Epithelial cell of prostate (primary cell): ENCODE data around the gene PPAT.
"Not testable (repeated sequence)": the region's sequence is repeated elsewhere in the genome, so short reads cannot be mapped to it uniquely, and the experiment has no call there.

Experiments used
- DNase-seq: peaks from one replicate; pipeline ENCODE4 v3.0.0-alpha.2; 2011; ENCODE audit warnings: low read depth, low spot score
- H3K27ac ChIP-seq: fragments of 450-650 bp; 2 replicates; pipeline ENCODE4 v1.5.1; 2017; ENCODE audit warnings: mild to moderate bottlenecking

The PPAT gene

DNA sequence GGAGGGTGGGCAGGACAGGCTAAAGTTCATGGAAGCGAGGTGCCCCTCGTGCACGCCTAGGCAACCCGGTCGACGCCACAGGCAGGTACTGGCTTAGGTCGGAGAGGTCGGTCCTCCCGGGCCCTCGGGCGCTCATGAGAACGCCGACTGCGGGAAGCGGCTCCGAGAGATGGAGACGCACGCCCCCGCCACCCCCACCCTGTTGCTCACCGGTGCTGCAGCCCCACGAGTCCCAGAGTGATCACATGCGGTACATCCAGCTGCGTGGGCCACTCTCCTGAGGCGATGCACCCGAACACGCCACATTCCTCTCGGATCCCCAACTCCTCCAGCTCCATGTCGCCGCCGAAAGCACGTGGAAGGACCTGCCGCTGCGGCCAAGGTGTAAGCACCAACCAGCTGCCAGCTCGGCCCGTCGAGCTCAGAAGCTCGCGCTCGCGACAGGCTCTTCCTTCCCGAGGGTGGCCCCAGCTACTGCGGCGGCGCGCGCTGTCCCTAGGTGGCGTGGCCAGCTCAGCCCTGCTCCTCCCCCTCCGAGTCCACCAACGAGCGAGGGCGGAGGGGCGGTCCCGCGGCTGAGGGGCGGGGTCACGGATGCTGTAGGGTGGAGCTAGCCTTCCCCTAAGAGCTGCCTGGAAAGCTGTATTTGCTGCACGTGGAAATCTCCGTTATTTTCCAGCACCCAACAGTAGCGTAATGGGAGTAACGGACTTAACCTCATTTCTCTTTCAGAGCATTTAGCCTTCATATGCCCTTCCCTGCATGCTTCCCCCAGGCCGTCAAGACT, at the start of gene PPAT:
TSS of gene PPAT (minus strand) at position 476 of the 787 bp plus-strand sequence. CDS start at position 338, 138 bp downstream.
- peak within 1 kb of the TSS; percentile 77 for H3K27ac ChIP-seq
- DNase-seq = peak; percentile 94

DNA sequence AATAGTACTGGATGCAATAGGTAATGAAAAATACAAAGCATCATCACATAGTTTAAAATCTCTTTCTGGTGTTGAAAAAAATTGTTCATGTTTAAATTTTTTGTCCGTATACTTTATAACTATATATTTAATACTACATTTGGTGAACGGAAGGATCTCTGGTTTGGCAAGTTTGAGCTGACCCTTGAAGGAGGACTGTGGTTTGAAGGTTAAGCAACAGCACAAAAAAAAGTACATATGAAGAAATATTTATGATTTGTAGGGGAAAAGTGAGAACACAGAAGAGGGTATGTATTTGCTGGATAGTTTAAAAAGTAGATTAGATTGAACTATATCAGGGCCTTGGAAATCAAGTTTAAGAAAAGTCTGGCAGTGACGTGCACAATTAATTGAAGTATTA, 45.3 kb upstream of the PPAT start:
- no peak overlapping the region for H3K27ac ChIP-seq
- DNase-seq = no peak

DNA sequence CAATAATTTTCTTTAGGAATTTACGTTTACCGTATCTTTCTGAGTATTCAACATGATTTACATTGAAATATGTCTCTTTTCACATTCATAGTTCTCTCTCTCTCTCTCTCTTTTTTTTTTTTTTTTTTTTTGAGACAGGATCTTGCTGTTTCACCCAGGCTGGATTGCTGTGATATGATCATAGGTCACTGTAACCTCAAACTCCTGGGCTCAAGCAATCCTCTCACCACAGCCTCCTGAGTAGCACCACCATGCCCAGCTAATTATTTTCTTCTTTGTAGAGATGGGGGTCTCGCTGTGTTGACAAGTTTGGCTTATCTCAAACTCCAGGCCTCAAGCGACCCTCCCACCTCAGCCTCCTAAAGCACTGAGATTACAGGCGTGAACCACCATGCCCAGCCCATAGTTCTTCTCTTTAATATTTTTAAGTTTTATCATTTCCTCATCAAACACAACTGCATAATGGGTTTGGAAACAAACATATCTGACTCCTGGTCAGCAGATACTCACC, 41.8 kb upstream of the PPAT start:
- DNase-seq = no peak
- H3K27ac ChIP-seq = no peak overlapping the region

DNA sequence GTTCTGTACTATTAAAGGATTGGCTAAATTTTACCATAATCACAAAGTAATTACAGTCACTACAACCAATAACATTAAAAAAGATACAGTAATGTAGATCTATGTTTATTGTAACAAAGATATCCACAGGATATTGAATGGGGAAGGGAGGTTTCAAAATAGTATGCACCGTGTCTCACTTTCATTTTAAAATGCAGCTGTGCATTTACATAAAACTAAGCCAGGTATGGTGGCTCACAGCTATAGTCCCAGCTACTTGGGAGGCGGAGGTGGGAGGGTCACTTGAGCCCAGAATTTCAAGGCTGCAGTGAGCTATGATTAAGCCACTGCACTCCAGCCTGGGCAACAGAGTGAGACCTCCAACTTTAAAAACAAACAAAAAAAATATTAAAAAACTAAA, 40.5 kb upstream of the PPAT start:
- no peak overlapping the region for H3K27ac ChIP-seq

DNA sequence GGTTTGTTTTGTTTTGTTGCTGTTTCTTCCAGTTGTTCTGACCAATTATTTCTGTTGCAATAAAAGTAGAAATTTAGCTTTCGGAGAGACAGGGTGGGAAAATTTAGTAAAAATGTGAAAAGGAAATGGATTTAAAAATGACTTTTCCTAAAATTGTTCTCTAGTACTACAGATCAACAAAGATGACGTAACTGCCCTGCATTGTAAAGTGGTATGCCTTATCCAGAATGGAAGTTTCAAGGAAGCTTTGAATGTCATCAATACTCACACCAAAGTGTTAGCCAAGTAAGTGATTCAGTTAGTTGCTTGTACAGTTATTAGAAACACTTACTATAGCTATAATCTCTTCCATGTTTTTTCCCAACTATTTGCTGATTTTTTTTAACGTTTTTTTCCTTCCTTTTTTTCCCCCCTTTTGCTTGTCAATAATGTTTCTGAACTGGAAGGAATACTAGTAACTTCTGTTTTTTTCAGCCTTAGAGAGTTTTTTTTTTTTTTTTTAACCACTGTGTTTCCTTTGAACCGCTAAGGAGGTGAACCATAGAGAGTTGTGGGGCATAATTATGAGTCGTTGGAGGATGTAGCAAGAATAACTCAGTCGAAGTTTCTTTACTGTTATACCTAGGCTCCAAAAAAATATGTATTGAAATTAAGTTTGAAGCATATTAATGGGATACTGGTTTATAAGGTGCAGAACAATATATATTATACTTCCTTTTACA, 34.2 kb upstream of the PPAT start:
- no peak overlapping the region for H3K27ac ChIP-seq
- no peak for DNase-seq

More for the DNA sequence above, 40.5 kb upstream of the PPAT start:
- DNase-seq = no peak

DNA sequence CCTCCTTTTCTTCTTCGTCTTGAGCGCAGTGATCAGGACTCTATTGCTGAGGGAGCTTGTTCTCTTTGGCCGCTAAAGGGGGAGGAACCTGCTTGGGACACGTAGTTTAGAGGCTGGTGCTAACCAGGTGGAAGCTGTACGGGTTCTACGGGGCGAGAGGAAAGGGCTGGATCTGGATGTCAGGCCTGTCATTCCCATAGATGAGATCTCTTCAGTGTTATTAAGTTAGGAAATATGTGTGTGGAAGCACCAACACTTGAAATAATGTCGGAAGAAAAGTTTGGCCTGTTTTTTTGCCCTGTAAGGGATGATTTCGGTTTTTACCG, 32.6 kb upstream of the PPAT start:
- peak overlapping the region; percentile 99 for H3K27ac ChIP-seq
- DNase-seq = no peak

DNA sequence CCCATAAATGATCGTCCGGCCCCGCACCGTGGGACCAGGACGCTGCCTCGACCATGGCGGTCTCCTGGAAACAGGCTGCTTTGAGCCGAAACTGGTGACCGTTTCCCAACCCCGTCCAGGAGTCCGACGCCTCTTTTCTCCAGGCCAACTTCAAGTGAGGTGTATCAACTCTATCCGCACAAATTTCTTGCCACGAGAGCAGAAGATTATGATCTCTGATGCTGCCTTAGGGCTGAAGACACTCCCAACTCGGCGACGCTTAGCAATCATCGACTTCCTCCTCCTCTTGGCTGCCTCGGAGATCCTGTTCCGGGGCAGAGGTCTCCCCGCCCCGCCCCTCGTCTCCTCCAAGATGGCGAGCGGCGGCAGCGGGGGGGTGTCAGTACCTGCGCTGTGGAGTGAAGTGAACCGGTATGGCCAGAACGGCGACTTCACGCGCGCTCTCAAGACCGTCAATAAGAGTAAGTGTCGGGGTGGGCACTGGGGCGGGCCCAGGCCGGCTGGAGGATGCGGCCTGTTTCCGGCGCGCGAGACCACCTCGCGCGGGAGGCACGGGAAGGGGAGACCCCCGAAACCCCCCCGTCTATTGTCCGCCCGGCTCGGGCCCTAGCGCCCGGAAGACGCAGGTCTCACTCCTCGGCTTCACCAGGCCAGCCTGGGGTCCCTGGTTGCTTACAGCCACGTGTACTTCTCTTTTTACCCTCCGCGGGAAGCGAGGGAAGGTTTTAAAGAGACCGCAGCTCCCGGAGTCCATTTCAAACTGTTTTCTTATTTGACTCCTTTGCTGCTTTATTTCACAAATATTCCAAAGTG, 32.1 kb upstream of the PPAT start, which contains the start of gene SRP72:
TSS of gene SRP72 (plus strand) at position 334 of the 813 bp plus-strand sequence. CDS start at position 353, 19 bp downstream.
- H3K27ac ChIP-seq = peak within 1 kb of the TSS; percentile 99

DNA sequence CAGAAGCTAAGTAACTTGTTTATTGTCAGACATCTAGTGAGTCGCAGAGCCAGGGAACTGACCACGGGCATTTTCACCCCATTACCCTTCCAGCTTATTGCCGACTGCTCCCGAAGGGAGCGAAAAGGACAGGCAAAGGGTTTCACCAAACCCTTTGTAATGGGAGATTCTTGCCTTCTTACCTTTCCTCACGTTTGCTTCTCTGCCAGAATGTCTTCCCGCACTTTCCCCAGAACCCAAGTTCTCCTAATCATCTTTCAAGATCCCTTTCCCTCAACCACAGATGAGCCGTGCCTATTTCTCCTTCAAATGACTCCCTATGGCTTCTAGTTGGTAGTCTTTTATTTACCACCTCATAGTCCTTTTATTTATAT, 31.5 kb upstream of the PPAT start:
- H3K27ac ChIP-seq = peak overlapping the region; percentile 99
- no peak for DNase-seq

More for the DNA sequence above, 32.1 kb upstream of the PPAT start, which contains the start of gene SRP72:
- peak; percentile 66 for DNase-seq

DNA sequence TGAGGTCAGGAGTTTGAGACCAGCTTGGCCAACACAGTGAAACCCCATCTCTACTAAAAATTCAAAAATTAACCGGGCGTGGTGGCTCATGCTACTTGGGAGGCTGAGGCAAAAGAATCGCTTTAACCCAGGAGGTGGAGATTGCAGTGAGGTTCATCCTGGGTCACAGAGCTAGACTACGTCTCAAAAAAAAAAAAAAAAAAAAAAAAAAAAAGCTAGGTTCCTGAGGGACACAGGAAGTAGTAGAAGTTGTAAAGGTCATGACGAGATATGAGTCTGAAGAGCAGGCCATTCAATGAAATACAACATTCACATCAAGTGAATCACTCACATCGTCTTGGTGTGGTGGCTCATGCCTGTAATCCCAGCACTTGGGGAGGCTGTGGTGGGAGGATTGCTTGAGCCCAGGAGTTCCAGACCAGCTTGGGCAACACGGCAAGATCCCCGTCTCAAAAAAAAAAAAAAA, 30.9 kb upstream of the PPAT start:
- DNase-seq = peak; percentile 26
- peak overlapping the region; percentile 99 for H3K27ac ChIP-seq

DNA sequence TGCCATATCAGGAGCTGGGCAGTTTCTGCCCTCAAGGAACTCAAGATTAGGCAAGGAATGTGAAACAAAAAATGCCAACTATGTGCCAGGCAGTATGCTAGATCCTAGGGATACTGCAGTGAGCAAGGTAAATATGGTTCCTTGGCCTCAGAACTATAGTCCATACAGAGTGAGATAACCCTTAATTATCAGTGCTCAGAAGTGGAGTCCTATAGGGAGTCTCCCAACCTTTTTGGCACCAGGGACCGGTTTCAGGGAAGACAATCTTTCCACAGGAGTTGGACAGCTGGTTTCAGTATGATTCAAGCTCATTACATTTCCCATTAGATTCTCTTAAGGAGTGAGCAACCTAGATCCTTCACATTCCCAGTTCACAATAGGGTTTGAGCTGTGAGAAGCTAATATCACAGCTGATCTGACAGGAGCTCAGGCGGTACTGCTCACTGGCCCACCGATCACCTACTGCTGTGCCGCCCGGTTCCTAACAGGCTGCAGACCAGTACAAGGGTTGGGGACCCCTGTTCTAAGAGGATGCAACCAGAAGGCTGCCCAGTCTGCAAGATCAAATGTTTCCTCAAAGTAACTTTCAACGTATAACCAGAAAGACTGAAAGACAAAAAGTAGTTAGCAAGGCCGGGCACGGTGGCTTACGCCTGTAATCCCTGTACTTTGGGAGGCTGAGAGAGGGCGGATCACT, 30.3 kb upstream of the PPAT start:
- DNase-seq = no peak
- peak overlapping the region; percentile 99 for H3K27ac ChIP-seq

DNA sequence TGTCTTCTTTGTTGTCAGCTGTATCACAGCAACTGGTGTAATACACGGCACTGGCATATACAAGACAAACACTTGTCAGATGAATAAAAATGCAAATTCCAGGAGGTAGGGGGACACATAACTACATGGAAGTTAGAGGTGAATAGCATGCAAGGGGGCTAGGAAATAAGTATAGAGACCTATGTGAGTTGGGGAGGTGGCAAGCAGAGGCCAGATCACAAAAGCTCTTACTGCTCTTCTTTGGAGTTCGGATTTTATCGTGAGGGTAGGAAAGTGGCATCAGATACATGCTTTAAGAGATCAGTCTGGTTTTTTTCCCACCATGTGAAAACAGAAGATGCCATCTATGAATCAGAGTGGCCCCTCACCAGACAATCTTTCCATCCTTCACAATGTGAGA, 29.2 kb upstream of the PPAT start:
- DNase-seq = no peak
- peak overlapping the region; percentile 99 for H3K27ac ChIP-seq

DNA sequence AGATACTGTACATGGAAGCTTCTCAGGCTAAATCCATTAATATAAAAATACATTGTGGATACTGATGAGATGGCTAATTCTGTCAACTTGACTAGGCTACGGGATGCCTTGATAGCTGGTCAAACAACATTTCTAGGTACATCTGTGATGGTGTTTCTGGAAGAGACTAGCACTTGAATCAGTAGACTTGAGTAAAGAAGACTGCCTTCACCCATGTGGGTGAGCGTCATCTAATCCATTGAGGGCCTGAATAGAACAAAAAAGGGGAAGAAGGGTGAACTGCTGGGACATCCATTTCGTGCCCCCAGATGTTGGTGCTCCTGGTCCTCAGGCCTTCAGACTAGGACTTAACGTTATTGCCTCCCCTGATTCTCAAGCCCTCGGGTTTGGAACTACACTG, 28.3 kb upstream of the PPAT start:
- no peak for DNase-seq
- peak overlapping the region; percentile 99 for H3K27ac ChIP-seq

DNA sequence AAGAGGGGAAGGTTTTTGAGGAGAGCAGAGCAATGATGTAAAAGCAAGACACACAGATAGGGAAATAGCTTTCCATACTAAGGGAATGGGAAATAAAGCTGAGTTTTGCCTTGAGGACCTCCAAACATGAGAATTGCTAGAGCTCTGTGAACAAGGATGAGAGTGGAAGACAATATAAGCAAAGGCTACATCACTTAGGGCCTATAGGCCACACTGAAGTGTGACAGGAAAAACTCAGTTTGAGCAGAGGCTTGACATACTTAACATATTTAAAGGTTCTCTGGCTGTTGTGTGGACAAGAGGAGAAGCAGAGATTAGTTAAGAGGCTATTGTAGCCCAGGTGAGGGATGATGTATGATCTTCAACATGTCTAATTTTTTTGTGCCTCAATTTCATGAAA, 26.7 kb upstream of the PPAT start:
- no peak for DNase-seq
- H3K27ac ChIP-seq = peak overlapping the region; percentile 92

DNA sequence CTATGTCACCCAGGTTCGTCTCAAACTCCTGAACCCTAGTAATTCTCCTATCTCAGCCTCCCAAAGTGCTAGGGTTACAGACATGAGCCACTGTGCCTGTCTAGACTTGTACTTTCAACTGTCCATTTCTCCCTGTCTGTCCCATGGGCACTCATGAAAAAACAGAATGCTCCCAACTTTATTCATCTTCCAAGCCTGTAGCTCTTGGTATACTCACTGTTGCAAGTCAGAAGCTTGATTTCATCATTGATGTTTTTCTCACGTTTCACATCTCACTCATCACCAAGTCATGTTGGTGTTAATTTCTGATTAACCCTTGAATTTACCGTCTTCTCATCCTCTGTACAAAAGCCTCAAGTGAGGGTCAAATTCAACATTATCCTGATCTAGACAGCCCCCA, 24.7 kb upstream of the PPAT start:
- H3K27ac ChIP-seq = peak overlapping the region; percentile 92
- DNase-seq = no peak

DNA sequence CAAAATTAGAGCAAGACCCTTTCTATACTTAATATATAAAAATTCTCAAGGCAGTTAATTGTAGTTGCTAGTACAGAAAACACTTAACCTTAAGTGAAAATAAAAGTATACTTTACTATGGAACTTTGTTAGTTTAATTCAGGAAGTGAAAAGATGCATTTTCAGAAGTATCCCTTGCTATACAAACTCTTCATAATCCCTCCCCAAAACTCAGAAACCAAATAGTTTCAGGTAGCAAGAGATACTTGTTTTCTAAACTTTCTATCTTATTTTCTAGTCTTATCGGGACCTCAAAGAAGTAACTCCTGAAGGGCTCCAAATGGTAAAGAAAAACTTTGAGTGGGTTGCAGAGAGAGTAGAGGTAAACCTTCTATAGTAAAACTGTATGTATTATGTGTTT, 14.9 kb upstream of the PPAT start:
- no peak for DNase-seq
- H3K27ac ChIP-seq = no peak overlapping the region

DNA sequence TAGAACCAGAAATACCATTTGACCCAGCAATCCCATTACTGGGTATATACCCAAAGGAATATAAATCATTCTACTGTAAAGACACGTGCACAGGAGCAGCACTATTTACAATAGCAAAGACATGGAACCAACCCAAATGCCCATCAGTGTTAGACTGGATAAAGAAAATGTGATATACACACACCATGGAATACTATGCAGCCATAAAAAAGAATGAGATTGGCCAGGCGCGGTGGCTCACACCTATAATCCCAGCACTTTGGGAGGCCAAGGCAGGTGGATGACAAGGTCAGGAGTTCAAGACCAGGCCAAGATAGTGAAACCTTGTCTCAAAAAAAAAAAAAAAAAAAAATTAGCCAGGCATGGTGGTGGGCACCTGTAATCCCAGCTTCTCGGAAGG, 14.1 kb upstream of the PPAT start:
- H3K27ac ChIP-seq, DNase-seq: not testable (repeated sequence)

DNA sequence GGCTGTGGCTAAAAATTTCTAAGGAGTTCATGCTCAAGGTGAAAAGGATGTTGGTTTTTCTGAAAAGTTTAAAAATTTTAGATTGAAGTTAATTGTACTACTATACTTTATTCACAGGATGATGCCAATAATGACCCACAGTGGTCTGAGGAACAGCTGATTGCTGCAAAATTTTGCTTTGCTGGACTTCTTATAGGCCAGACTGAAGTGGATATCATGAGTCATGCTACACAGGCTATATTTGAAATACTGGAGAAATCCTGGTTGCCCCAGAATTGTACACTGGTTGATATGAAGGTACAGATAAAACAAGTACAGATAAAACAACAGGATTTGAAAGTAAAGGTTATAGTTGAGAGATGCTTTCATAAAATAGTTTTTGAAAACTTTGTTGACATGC, 12.9 kb upstream of the PPAT start:
- no peak for DNase-seq
- no peak overlapping the region for H3K27ac ChIP-seq

DNA sequence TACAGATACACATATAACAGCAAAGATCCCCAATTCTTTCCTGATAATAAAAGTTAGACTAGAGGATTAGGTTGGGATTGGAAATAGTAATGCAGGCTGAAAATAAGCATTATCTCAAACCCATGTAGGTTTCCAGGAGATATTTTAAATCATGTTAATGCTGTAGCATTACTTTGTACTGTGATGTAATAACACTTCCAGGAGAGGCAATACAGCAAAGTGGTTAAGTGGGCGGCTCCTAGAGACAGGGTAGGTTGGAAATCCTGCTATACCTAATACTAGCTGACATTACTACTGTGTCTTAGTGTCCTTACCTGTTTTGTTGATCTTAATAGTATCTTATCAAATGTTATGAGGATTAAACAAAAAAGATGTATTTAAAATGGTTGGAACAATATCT, 10.3 kb upstream of the PPAT start:
- peak overlapping the region; percentile 42 for H3K27ac ChIP-seq
- no peak for DNase-seq

DNA sequence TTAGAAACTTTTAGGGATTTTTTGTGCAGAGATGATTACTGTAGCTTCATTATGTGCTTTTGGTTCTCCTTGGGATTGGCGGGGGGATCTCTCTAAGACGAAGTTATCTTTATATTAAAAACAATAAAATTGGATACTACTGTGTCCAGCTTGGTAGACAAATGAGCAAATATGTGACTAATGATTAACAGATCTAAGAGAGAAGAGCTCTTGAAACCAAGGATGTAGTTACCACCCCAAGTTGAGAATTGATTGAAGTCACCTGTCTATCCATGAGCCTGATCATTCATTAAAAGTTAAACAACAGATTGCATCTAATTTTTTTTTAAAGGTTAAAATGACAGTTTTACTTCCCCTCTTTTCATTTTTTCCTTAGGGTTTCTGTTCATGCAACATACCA, 9.3 kb upstream of the PPAT start:
- peak overlapping the region; percentile 42 for H3K27ac ChIP-seq
- DNase-seq = no peak

DNA sequence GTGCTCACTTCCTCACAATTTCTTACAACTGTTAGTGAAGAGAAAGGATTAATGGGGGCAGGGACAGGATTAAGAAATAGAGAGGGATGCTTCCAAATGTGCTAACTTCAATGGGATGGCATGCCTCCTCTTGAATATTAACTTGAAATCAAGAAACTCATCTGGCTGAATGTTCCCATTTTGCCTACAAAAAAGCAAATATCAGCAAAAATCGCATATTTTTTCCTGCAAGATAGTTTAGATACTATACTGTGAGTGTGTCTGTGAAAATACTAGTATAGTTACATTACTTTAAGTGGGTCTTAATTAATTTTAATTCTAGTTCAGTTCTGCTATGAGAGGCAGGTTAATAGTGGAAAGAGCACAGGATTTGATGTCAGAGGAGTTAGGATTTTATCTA, 5.6 kb upstream of the PPAT start:
- no peak for DNase-seq

More for the DNA sequence above, 5.6 kb upstream of the PPAT start:
- H3K27ac ChIP-seq = no peak overlapping the region
